Medulla oblongata (tissue), 1 donor: ENCODE results near the gene GRK4.
A peak's percentile ranks its signal among the peaks of the same experiment; 100 is the strongest.
"Not testable (repeated sequence)": the region's sequence is repeated elsewhere in the genome, so short reads cannot be mapped to it uniquely, and the experiment has no call there.

Experiments
- DNase-seq: peaks from one replicate; pipeline ENCODE4 v3.0.0-alpha.2; 2015; ENCODE audit errors: extremely low spot score

The GRK4 gene

DNA sequence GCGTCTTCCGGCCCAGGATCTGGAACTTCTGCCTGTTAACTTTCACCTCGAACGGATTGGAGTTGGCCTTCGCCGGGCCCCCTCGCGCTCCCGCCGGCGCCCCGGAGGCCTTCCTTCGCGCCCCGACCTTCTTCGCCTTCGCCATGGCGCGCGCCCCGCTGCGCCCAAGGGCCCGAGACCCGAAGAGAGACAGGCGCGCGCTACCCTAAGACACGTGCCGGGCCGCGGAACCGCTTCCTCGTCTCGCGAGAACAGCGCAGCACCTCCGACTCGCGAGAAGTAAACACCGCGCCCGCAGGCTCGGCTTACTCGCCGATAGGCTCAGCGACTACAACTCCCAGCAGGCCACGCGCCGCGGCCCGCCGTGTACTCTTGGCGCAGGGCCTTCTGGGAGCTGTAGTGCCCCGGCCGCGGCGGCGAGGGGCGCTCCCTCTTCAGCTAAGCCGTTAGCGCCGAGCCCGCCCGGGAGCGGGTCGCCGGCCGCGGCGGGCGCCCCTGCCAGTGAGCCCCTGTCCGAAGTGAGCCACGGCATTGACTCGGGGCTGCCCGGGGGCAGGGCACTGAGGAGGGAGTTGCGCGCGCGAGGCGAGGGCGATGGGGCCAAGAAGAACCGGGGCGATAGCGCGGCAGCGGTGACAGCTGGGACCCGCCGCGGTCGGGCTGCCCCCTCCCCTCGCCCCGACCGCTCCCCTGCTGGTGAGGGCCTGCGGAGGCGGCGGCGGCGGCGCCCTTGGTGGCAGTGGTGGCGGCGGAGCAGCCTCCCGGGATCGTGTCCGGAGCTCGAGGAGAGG lies at the start of gene GRK4, which contains the start of gene NOP14:
Gene GRK4 (plus strand): TSS at position 397 of the 791 bp plus-strand sequence. CDS start 500 bp downstream, outside the sequence.
Gene NOP14 (minus strand): TSS at position 232 of the 791 bp plus-strand sequence. CDS start 87 bp downstream, at position 145.
- DNase-seq = peak; percentile 99

DNA sequence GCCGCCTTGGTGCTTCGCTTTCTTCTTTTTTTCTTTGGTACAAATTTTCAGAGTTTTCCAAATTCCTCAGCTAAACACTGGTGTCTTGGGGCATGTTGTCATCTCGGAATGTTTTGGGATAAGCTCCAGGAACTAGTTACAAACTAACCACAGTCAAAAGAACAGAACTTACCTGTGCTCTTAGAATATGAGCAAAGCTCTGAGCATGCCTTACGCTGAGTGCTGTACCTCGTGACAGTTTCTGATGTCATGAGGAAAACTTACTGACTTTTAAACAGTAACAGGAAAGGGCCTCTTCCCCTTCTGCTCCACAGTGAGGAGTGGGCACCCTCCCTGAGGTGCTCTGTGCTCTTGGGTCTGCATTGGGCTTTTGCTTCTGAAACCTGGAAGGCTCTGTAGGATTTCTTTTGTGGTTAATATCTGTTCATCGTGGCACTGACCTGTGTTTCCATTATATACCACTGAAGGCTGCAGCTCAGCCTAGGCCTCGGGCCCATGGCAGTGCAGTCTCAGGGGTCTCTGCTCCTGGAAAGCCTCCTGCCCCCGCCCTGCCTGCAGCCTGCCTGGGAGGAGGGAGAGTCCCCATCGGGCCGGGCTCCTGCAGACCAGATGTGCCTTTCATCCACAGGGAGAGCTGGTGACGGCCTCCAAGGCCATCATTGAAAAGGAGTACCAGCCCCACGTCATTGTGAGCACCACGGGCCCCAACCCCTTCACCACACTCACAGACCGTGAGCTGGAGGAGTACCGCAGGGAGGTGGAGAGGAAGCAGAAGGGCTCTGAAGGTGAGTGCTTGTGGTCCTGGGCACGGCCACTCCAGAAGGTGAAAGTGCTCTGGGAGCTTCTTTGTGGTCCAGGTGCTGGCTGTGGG lies 48.9 kb upstream of the GRK4 start:
- DNase-seq = no peak

DNA sequence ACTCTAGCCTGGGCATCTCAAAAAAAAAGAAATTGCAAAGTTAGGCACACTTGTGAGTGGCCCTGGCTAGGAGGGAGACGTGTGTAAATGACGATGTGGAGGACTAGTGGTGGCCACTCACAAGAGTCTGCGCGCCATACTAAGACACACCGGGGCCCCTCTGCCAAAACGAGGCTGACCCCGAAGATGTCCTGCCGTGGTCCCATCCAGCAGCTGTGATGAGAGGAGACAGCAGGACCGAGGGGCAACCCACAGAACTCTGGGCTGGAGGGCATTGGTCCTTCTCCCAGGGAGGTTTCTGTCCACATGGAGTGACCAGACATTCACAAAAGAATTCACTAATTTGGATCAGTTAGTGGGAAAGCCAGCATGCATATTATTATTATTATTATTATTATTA lies 47.6 kb upstream of the GRK4 start:
- no peak for DNase-seq

DNA sequence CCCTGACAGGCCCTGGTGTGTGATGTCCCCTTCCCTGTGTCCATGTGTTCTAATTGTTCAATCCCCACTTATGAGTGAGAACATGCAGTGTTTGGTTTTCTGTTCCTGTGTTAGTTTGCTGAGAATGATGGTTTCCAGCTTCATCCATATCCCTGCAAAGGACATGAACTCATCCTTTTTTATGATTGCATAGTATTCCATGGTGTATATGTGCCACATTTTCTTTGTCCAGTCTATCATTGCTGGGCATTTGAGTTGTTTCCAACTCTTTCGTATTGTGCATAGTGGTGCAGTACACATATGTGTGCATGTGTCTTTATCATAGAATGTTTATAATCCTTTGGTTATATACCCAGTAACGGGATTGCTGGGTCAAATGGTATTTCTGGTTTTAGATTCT lies 46.7 kb upstream of the GRK4 start:
- not testable (repeated sequence) for DNase-seq

DNA sequence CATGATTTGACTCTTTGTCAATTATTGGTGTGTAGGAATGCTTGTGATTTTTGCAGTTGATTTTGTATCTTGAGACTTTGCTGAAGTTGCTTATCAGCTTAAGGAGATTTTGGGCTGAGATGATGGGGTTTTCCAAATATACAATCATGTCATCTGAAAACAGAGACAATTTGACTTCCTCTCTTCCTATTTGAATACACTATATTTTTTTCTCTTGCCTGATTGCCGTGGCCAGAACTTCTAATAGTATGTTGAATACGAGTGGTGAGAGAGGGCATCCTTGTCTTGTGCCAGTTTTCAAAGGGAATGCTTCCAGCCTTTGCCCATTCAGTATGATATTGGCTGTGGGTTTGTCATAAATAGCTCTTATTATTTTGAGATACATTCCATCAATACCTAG lies 45.1 kb upstream of the GRK4 start:
- DNase-seq = not testable (repeated sequence)

DNA sequence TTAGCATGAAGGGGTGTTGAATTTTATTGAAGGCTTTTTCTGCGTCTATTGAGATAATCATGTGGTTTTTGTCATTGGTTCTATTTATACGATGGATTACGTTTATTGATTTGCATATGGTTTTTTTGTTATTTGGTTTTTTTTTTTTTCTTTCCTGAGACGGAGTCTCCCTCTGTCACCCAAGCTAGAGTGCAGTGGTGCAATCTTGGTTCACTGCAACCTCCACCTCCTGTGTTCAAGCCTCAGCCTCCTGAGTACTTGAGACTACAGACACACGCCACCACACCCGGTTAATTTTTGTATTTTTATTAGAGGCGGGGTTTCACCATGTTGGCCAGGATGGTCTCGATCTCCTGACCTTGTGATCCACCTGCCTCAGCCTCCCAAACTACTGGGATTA lies 44.7 kb upstream of the GRK4 start:
- DNase-seq = not testable (repeated sequence)

DNA sequence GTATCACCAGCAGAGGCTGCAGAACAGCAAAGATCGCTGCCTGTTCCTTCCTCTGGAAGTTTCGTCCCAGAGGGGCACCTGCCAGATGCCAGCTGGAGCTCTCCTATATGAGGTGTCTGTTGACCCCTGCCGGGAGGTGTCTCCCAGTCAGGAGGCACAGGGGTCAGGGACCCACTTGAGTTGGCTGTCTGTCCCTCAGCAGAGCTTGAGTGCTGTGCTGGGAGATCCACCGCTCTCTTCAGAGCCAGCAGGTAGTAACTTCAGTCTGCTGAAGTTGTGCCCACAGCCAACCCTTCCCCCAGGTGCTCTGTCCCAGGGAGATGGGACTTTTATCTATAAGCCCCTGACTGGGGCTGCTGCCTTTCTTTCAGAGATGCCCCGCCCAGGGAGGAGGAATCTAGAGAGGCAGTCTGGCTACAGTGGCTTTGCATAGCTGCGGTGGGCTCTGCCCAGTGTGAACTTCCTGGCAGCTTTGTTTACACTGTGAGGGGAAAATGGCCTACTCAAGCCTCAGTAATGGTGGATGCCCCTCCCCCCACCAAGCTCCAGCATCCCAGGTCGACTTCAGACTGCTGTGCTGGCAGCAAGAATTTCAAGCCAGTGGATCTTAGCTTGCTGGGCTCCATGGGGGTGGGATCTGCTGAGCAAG lies 40.8 kb upstream of the GRK4 start:
- not testable (repeated sequence) for DNase-seq

DNA sequence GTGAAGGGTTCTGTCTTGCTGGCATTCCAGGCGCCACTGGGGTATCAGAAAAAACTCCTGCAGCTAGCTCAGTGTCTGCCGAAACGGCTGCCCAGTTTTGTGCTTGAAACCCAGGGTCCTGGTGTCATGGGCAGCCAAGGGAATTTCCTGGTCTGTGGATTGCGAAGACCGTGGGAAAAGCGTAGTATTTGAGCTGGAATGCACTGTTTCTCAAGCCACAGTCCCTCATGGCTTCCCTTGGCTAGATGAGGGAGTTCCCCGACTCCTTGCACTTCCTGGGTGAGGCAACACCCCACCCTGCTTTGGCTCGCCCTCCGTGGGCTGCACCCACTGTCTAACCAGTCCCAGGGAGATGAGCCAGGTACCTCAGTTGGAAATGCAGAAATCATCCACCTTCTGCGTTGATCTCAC lies 40.2 kb upstream of the GRK4 start:
- DNase-seq = no peak

DNA sequence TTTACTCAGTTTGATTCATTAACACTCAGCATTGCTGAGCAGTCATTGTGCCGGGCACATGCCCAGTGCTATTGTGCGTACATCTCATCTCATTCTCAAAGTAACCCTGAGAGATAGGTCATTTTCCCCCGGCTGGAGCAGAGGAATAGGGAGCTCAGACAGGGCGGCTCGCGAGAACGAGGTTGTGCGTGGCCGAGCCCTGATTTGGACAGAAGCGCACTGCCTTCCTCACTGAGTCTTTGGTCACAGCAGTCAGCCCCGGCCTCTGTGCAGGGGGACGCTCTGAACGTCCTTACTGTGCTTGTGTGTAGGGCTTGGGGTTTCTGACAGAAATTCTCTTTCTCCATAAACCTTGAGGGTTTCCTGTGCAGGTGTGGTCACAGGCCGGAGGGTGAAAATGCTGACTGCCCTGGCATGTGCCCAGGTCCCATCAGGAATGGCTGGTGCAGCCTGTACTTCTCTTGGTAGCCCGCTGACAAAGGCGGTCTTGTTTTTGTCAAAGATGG lies 39.6 kb upstream of the GRK4 start:
- DNase-seq = no peak

DNA sequence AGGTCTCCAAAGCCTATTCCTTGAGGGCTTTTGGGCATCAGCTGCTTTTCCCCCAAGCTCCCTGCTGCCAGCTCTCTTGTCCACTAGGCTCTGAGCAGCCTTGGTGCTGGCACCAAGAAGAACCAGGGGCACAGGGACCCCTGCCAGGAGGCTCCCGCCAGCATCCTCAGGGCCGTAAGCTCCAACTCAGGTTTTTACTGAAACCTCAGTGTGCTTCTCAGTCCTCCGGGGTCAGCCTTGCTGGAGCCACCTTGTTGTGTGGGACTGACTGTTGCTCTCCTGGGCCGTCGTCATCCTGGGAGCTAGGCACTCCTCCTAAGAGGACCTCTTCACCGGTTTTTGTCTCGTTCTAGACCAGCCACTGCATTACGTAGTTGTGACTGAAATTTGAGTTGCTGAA lies 39.1 kb upstream of the GRK4 start:
- DNase-seq = no peak

DNA sequence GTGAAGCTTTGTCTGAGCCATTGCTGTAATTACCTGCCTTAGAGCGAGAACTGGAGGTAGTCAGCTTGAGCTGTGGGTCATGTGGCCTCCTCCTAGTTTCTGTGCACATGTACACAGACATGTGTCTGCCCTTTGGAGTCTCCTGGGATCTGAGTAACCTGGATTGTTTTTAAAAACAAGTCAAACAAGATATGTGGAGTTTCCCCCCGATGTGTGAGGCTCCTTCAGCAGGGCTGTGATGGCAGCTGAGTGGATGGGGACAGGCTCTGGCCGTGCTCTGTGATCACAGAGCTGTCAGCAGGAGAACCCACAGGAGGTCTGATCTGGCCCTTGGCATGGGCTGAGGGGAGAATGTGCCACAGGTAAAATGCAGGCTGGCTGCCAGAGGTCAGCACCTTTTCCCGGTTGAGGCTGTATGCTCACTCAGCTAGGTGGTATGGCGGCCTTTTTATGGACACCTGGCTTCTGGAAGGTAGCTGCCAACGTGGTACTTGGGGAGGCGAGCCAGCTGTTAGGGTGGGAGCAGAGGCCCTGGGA lies 38.5 kb upstream of the GRK4 start:
- no peak for DNase-seq

DNA sequence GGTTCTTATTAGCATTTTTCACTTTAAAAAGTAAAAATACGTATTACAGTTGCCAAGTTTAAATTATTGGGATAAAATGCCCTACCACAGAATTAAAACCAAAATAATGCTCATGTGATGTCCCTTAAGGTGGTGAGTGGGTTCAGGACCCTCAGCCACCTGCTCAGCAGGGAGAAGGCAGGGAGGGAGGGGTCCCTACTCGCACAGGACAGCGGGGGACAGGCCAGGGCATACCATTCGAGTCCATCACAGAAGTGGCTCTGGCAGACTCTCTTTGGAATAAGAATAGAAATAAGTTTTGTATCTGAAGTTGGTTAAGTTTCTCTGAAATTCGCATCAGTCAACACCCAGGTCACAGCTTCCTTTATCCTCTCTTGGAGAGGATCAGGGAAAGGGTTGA lies 37.9 kb upstream of the GRK4 start:
- no peak for DNase-seq

DNA sequence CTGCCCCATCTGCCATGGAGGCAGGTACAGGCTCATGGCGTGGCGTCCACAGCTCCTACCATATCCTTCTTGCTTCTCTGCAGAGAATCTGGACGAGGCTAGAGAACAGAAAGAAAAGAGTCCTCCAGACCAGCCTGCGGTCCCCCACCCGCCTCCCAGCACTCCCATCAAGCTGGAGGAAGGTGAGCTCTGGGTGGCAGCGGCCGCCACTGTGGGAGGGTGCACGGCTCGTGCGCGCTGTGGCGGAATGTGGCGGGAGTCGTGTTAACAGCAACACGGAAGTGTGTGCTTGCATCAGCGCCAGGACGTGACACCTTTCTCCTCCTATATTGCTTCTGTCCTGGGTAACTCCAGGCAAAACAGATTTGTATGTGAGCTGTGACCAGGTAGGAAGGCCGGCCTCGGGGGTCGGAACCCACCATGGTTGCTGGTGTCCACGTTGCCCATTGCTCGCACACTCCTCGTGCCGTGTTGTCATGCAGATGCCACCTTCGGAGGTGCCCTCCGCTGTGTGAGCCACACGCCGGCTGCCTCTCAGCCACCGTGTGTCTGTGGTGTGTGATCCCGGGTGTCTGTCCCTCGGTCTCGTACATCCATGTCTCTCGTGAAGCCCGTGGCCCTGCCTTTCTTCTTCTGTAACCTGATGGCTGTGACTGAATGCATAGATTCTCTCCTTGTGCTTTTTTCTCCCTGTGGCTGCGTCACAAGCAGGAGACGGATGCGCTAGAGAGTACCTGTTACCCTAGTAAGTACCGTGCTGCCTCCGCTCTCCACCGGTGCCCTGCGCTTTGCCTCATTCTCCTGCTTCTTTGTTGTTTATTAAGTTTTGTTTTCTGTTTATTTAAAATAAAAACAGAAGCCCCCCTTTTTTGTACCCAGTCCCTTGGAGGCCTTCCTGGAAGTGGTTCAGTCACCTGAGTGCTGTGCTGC lies 37.2 kb upstream of the GRK4 start:
- DNase-seq = no peak

DNA sequence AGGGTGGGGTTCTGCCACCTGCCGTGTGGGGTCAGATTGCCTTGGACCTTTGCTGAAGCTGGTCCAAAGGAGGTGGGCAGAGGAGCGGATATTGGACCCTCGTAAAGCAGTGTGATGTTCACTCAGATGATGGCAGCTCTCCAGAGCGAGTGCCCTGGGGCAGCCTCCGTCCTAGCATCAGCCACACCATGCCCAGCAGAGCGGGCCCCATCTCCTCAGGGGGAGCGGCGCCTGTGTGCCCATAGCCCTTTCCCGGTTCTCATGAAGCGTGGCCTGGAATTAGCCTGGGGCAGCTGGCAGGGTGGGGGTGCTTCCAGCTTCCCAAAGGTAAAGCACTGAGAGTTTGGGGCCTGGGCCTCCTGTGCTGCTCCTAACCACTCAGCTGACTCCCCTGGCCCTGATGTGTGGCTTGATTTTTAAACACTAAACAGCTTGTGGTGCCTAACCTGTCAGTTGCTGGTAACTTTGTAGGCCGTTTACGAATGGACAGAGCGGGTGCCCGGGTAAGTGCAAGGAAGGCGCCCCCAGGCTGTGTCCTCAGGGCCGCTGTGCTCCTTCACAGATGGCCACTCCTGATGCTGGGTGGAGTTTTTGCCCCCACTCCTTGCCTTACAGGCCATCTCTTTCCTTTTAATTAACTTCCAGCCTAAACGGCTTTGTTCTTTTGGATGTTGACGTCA lies 36.2 kb upstream of the GRK4 start:
- DNase-seq = no peak

DNA sequence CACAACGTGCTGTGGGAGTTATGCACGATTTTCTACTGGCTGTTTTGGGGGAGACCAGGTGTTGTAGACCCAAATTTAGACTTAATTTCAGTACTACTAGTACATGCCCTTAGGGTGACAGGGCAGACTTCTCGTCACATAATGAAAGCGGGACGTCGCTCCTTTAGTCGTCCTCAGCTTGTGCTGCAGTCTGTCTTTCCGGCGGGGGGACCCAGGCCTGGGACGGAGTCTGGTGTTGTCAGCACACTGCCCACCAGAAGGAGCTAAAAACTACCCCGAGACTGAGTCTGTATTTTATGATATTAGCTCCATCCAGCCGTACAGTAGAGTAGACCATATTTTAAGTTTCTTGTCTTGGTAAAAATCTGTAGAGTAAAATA lies 35.7 kb upstream of the GRK4 start:
- DNase-seq = no peak

DNA sequence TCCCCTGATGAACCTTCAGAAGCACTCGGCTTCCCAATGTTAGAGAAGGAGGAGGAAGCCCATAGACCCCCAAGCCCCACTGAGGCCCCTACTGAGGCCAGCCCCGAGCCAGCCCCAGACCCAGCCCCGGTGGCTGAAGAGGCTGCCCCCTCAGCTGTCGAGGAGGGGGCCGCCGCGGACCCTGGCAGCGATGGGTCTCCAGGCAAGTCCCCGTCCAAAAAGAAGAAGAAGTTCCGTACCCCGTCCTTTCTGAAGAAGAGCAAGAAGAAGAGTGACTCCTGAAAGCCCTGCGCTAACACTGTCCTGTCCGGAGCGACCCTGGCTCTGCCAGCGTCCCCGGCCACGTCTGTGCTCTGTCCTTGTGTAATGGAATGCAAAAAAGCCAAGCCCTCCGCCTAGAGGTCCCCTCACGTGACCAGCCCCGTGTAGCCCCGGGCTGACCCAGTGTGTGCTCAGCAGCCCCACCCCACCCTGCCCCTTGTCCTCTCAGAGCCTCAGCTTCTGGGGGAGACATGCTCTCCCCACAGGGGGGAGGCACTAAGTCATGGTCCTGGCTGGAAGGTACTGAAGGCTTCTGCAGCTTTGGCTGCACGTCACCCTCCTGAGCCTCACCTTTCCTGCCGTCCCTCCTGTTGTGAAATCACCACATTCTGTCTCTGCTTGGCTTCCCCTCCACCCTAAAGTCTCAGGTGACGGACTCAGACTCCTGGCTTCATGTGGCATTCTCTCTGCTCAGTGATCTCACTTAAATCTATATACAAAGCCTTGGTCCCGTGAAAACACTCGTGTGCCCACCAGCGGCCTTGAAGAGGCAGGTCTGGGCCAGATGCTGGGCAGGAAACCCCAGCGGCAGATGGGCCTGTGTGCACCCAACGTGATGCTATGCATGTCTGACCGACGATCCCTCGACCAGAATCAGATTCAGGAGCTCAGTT lies 34.9 kb upstream of the GRK4 start:
- DNase-seq = no peak

DNA sequence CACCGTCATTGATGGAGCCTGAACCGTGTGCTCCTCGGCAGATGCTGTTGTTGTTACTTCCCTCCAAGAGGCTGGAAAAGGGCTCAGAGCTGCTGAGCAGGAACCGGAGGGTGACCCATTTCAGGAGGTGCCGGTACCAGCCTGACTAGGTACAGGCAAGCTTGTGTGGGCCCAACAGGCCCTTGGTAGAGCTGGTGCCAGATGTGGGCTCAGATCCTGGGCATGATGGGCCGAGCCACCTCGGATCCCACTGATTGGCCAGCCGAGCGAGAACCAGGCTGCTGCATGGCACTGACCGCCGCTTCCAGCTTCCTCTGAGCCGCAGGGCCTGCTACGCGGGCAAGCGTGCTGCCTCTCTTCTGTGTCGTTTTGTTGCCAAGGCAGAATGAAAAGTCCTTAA lies 33.9 kb upstream of the GRK4 start:
- DNase-seq = no peak

DNA sequence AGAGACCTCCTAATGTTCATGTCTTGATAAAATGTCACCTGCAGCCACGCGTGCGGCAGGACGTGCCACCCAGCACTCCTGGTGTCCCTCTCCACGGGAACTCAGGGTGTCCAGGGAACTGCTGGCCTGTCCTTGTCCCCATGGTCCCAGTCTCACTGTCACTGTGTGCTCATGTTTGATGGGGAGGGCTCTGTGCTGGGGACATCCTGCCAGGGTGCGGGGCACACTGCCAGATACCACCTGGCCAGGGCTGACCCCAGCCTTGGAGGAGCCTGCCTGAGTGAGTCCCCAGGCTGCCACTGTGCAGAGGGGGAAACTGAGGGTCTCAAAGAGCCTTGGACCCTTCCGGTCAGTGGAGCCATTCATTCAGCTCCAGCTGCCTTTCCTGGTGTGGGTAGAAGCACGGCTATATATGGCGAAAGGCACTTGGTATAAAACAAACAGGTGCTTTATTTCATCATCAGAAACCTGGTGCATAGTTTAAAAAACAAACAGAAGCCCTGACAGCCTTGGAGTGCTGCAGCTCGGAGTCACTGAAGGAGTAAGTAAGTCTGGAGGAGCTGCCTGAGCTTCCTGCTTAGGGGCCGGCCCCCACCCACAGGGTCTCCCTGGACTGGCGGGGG lies 33.1 kb upstream of the GRK4 start:
- no peak for DNase-seq
